Motor neuron (in vitro differentiated cells): Measurements from ENCODE around the gene RFX2. TPM values are rescaled to one million over a fixed set of nuclear protein-coding genes. Genes with fewer than 3 reads are reported as not detected.
A peak's percentile ranks its signal among the peaks of the same experiment; 100 is the strongest.
"Not testable (repeated sequence)": the region's sequence is repeated elsewhere in the genome, so short reads cannot be mapped to it uniquely, and the experiment has no call there.

Source experiments
- ATAC-seq, 8 experiments: fragments of 200-7000 bp; cut with Tn5 transposase; replicated peaks in 6 of 8; 2 replicates each; pipeline ENCODE4 v1.8.0; 2021; ENCODE audit warnings: mild to moderate bottlenecking in 8 of 8, moderate library complexity in 8 of 8
- H3K27ac ChIP-seq, 2 donors: fragments of 250-450 bp; sonication (Bioruptor Pico); 2 replicates each; pipeline ENCODE4 v1.9.0; 2021; ENCODE audit warnings: antibody characterized with exemption in 2 of 2, mild to moderate bottlenecking in 2 of 2, moderate library complexity in 1 of 2
- H3K4me1 ChIP-seq, 2 donors: fragments of 250-450 bp; sonication (Bioruptor Pico); replicated peaks in 1 of 2; 2 replicates each; pipeline ENCODE4 v1.6.1; 2021; ENCODE audit warnings: antibody characterized with exemption in 2 of 2, mild to moderate bottlenecking in 2 of 2, moderate library complexity in 1 of 2
- H3K4me3 ChIP-seq, 5 donors: fragments of 250-450 bp; sonication (Bioruptor Pico); 2 replicates each; pipeline ENCODE4 v1.9.0; 2021; ENCODE audit warnings: antibody characterized with exemption in 5 of 5, mild to moderate bottlenecking in 5 of 5, moderate library complexity in 4 of 5
- WGBS, 10 experiments: fragments of 450-650 bp; shearing (Covaris generic); methylation state at CpG; one replicate each; pipeline ENCODE4 v1.0.0; 2022; 5-methylcytosine and 5-hydroxymethylcytosine counted together
- in situ Hi-C, 9 experiments: fragments of 400-800 bp; cut with MboI; loops; one replicate each; pipeline ENCODE4 v1.15.0; 2021; ENCODE audit warnings: low sequenced_read_pairs in 9 of 9, low pct_unique_long_range_greater_than_20kb in 2 of 9; ENCODE audit not compliant: unreplicated experiment in 9 of 9
- total RNA-seq, 8 experiments: library from RNA; unstranded; fragments of 300-600 nt; gene quantifications; 2 replicates each; pipeline versions ENCODE4 v1.2.3 to v1.2.4, GENCODE V29; 2022

Gene RFX2
- total RNA-seq, 8 experiments from 2014 or later, result 1.4 to 23.2 (median 7.4) TPM

- H3K4me3 ChIP-seq, result no peak overlapping the region
- no peak overlapping the region for H3K27ac ChIP-seq
- no peaks in the 10 kb centered on the region for H3K4me1 ChIP-seq
- in situ Hi-C loops, result no loop called here
- no peak for ATAC-seq
These were observed 7.2 kb upstream of the RFX2 start for GRCh38 chr19:6117534-6117933.

- WGBS, 10 experiments, result 75 to 100% (median 95%) methylated on average over 1 to 4 of the region's 4 CpGs; no CpG with 5 or more reads in 1 of the 10 experiments
- H3K4me3 ChIP-seq, result no peak overlapping the region
- ATAC-seq, result no peak
- in situ Hi-C loops, result no loop called here
- no peak overlapping the region for H3K27ac ChIP-seq
- no peaks in the 10 kb centered on the region for H3K4me1 ChIP-seq
These were observed 6.6 kb upstream of the RFX2 start for GRCh38 chr19:6116749-6117430.

GRCh38 chr19:6115992-6116391 lies 5.7 kb upstream of the RFX2 start:
- in situ Hi-C loops, result no loop called here

DNA sequence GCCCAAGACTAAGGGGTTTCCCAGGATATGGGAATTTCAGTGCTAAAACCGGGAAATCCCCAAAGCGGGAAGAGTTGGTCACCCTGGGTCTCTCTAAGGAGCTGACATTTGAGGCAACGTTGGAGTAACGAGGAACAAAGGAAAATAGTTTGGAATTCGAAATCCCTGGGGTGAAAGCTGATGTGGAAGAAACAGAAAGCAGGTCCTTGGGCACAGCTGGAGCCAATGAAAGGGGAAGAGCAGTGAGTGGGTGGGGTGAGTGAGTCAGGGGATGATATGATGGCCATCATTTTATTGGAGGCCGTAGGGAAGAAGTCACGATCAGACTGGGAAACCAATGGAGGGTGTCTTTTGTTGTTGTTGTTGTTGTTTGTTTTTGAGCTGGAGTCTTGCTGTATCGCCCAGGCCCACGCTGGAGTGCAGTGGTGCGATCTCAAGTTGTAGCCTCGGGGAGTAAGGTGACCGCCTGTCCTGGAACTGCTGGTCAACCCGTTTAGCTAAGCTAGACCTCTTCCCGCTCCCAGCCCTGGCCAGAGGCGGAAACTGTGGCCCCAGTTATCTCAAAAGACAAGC lies 3.4 kb upstream of the RFX2 start:
- ATAC-seq, result no peak
- WGBS, 10 experiments, result 28 to 100% (median 67%) methylated on average over 1 to 13 of the region's 15 CpGs; no CpG with 5 or more reads in 2 of the 10 experiments
- Histone ChIP-seq H3K27ac (no peak overlapping the region), H3K4me1 (peaks cover 0 to 2% of the 10 kb centered on the region in 2 donors), H3K4me3 (no peak overlapping the region)
- in situ Hi-C loops, result no loop called here

More at GRCh38 chr19:6115992-6116391, 5.7 kb upstream of the RFX2 start:
- H3K4me1 ChIP-seq, result no peaks in the 10 kb centered on the region
- no peak for ATAC-seq
- 0 to 57% (median 40%) methylated on average over 1 of the region's 1 CpG; no CpG with 5 or more reads in 5 of the 10 experiments for WGBS, 10 experiments
- H3K27ac ChIP-seq, result no peak overlapping the region
- no peak overlapping the region for H3K4me3 ChIP-seq

GRCh38 chr19:6109947-6110346 lies 353 bp downstream of the RFX2 start:
- in situ Hi-C loops, result no loop called here
- Histone ChIP-seq H3K27ac (no peak overlapping the region), H3K4me3 (peak overlapping the region; percentile 57 to 70 (median 70)), H3K4me1 (peaks cover 0 to 2% of the 10 kb centered on the region in 2 donors)
- 0 to 5% methylated on average over 1 to 4 of the region's 38 CpGs; no CpG with 5 or more reads in 8 of the 10 experiments for WGBS, 10 experiments
- ATAC-seq, result no peak

- peak in 2 of 8 experiments; percentile 4 to 5 for ATAC-seq
- in situ Hi-C loops, result no loop called here
- H3K4me3 ChIP-seq, result peak overlapping the region; percentile 57 to 70 (median 70)
- peak overlapping the region in 1 of 2 donors; percentile 50 for H3K27ac ChIP-seq
- peaks cover 0 to 2% of the 10 kb centered on the region in 2 donors for H3K4me1 ChIP-seq
- WGBS, 10 experiments, result 0 to 2% (median 0%) methylated on average over 1 to 30 of the region's 47 CpGs; no CpG with 5 or more reads in 2 of the 10 experiments
These were observed 1.3 kb downstream of the RFX2 start for GRCh38 chr19:6108721-6109633.

GRCh38 chr19:6106643-6107294 lies 3.5 kb downstream of the RFX2 start:
- ATAC-seq, in situ Hi-C loops, H3K27ac ChIP-seq, H3K4me1 ChIP-seq, H3K4me3 ChIP-seq: not testable (repeated sequence)
- 64 to 100% (median 95%) methylated on average over 3 to 11 of the region's 15 CpGs; no CpG with 5 or more reads in 3 of the 10 experiments for WGBS, 10 experiments

DNA sequence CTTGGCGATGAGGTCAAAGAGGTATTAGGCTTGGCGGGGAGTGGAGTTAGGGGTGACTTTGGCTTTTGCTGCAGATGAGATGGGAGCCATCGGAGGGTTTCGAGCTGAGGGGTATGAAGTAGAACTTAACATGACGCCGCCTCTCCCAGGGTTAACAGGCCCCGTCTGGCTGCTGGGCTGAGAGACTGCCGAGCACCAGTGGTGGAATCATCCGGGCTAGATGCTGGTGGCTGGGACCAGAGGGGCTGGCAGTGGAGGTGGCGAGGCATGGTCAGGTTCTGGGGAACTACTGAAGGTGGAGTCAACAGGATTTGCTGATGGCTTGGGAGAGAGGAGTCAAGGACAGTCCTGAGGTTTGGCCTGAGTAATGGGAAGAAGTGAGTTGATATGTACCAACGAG lies 4.9 kb downstream of the RFX2 start:
- ATAC-seq, result no peak
- WGBS, 10 experiments, result 50 to 100% (median 94%) methylated on average over 1 to 11 of the region's 11 CpGs; no CpG with 5 or more reads in 5 of the 10 experiments
- Histone ChIP-seq H3K27ac (no peak overlapping the region), H3K4me3 (no peak overlapping the region), H3K4me1 (peaks cover 5 to 7% of the 10 kb centered on the region in 2 donors)
- in situ Hi-C loops, result no loop called here

DNA sequence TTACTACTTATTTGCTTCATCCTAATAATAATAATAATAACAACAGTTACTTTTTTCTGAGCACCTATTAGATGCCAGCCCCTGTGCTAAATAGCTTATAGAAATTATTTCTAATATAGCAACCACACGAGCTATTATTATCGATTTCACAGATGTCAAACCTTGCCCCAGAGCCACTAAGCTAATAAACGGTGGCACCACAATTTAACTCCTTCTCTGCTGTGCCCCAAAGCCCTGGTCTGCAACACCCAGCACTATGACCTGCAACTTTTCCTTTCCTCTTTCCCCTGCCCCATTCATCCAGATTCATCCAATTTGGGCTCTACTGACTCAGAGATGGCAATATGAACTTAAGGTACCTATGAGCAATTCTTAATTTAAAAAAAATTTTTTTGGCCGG lies 6.4 kb downstream of the RFX2 start:
- in situ Hi-C loops, result no loop called here
- Histone ChIP-seq H3K27ac (no peak overlapping the region), H3K4me1 (peaks cover 19 to 22% of the 10 kb centered on the region in 2 donors), H3K4me3 (no peak overlapping the region)
- WGBS, 10 experiments, result 7 to 100% (median 66%) methylated on average over 1 to 3 of the region's 4 CpGs; no CpG with 5 or more reads in 3 of the 10 experiments
- no peak for ATAC-seq

- 17 to 100% (median 83%) methylated on average over 1 to 3 of the region's 3 CpGs; no CpG with 5 or more reads in 1 of the 10 experiments for WGBS, 10 experiments
- Histone ChIP-seq H3K27ac (no peak overlapping the region), H3K4me3 (no peak overlapping the region), H3K4me1 (peaks cover 19 to 23% of the 10 kb centered on the region in 2 donors)
- ATAC-seq, result no peak
- in situ Hi-C loops, result no loop called here
These were observed 7.1 kb downstream of the RFX2 start for GRCh38 chr19:6103217-6103644.

- no peak overlapping the region for H3K4me3 ChIP-seq
- peaks cover 19 to 23% of the 10 kb centered on the region in 2 donors for H3K4me1 ChIP-seq
- no peak for ATAC-seq
- in situ Hi-C loops, result no loop called here
- WGBS, 10 experiments, result 89 to 100% (median 100%) methylated on average over 1 to 3 of the region's 3 CpGs; no CpG with 5 or more reads in 4 of the 10 experiments
- H3K27ac ChIP-seq, result no peak overlapping the region
These were observed 8.3 kb downstream of the RFX2 start for GRCh38 chr19:6101991-6102390.

DNA sequence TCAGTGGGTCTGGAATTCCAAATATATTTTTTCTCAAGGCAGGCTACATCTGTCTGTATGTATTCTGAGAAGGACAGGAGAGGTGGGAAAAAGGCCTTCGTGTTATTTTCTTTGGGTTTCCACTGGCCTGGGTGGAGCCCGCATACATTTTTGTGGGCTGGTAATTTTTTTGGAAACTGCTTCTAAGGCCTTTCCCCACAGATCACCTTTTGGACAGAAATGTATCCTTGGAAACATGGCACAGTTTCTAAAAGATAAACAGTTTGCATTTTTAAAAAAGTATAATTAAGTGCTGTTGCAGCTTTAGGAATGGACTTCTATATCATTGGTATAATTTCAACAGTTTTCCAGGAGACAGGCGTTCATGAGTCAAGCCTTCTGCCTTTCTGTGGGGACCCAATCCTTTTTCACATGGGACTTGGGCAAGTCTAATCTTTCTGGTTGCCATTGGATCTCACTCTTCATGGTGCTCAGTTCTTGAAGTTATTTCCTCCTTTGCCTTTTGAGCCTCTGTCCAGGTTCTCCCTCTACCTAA lies 8.9 kb downstream of the RFX2 start:
- Histone ChIP-seq H3K4me1 (peaks cover 19 to 23% of the 10 kb centered on the region in 2 donors), H3K27ac (no peak overlapping the region), H3K4me3 (no peak overlapping the region)
- WGBS, 10 experiments, result 0 to 100% (median 94%) methylated on average over 1 to 3 of the region's 3 CpGs
- in situ Hi-C loops, result no loop called here
- no peak for ATAC-seq
